Globus pallidus (tissue), 1 donor: Measurements from ENCODE around the gene CROCC2.

ENCODE experiments used
- DNase-seq: peaks from one replicate; pipeline ENCODE4 v3.0.0-alpha.2; 2015; ENCODE audit warnings: low spot score

Gene CROCC2

DNA sequence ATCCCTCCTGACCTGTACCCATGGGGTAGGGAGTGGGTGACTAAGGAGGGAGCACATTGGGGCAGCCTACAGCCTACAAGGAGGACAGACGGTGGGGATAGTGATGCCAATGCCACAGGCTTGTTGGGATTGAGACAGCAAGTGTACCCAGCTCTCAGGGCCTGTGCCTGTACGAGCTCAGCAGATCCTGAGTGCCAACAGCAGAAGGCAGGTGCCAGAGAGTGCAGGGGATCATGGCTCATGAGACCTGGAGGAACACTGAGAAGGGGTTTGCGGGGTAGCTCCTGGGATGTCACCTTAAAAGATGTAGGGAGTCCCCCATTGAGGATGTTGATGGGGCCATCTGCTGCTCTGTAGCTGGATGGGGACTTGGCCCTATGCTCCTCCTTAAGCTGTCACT is 82.0 kb downstream of the CROCC2 start:
- DNase-seq, result no peak

DNA sequence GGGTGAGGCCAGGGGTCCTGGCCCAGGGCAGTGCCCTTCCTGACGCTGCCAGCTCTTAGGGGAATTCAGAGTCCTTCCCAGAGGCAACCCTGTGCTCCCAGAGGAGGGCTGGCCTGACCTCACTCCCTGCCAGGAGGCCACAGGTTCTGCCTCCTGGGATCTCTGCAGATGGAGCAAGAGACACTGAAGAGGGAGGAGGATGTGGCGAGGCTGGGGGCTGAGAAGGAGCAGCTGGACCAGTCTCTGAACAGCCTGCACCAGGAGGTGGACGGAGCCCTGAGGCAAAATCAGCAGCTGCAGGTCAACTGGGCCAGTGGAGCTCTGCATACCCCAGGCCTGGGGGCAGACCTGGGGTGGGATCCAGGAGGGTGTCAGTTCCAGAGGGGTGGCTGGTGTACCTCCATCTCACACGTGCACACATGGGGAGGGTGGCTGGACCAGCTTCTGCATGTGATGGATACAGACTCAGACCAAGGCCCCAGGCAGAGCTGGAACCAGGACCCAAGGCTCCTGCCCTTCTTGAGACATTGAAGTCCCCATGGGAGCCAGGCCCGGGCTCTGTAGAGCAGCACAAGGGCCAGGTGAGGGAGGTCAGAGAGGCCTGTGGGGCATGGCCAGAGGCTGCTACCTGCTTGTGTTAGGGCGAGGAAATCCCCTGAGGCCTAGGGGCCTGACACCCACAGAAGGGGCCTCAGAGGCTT is 82.6 kb downstream of the CROCC2 start:
- DNase-seq, result no peak

DNA sequence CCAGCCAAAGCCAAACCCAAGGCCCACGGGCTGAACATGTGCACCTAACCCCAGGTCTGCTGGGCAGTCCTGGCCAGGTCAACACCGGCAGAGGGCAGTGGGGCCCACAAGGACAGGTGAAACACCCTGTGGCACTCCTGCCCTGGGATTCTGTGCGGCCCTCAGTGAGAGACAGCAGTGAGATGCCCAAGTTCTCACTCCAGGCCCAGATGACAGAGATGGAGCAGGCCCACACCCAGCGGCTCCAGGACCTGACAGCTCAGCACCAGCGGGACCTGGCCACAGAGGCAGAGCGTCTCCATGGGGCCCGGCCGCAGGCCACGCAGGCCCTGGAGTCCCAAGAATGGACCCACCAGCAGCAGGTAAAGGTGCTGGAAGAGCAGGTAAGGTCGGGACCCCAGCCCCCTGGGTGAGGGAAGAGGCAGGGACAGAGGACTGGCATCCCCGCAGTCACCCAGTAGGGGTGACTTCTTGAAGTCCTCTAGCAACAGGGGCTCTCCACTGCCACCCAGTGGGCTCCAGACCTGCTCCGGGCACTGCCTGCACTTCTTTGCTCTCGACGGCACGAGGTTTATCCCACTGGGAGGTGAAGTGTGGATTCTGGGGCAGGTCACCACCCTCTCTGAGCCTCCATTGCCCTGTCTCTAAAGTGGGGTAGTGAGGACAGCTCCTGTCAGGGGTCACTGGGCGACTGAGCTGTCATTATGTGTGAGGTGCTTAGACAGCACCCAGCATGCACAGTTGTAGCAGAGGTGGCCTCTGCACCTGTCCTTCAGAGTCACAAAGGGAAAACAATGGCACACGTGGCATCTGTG is 83.5 kb downstream of the CROCC2 start:
- no peak for DNase-seq

- DNase-seq, result no peak
Observed at GRCh38 chr2:240990266-240990529, 84.1 kb downstream of the CROCC2 start.

DNA sequence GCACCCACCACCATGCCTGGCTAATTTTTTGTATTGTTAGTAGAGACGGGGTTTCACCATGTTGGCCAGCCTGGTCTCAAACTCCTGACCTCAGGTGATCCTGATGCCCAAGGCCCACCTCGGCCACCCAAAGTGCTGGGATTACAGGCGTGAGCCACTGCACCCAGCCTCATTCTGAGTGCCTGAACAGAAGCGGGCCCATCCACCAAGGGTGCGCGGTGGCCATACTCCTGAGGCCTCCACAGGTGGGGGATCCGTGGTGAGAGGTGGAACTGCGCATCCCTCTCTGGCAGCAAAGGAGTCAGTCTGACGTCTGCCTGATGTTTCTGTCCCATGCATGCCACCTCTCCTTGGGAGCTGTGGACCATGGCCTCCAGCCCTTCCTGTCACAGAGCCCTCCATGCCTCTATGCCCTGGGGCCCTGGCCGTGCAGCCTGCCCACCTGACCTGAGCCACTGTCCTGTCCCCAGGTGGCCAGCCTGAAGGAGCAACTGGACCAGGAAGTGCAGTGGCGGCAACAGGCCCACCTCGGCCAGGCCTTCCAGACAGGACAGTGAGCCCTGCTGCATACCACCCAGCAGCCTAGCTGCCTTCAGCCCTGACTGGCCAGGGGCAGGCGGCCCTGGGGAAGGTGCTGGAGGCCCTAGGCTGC is 84.7 kb downstream of the CROCC2 start:
- no peak for DNase-seq

GRCh38 chr2:240991378-240992263 is 85.5 kb downstream of the CROCC2 start:
- DNase-seq, result no peak

DNA sequence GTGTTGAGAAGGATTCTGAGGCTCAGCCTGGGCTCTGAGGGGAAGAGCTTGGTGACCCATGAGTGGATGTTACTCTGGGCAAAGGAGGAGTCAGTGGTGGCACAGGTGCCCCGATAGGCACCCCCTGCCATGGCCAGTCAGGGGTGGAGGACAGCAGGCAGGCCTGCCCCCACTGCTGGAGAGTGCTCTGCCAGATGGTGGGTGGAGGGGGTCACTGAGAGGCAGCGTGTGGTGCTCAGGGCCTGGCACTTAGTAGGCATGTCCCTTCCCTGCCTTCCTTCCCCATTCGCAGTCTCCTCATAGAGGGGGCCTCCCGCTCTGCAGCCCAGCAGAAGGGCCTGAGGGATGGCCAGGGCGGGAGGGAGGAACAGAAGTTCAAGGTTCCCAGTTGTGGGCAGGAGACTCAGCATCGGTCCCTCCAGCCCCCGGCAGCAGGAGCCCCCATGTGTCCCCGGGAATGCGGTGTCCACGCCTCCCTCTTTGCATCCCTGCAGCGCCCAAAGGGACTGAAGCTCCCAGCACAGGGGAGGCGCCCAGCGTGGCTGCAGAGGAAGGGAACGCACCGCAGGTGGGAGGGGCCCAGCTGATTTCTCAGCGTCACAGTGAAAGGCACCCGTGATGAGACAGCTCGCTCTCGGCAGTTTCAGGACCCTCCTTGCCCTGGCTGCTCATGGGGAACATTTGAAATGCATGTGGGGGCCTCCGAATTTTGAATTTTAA is 86.6 kb downstream of the CROCC2 start:
- no peak for DNase-seq

DNA sequence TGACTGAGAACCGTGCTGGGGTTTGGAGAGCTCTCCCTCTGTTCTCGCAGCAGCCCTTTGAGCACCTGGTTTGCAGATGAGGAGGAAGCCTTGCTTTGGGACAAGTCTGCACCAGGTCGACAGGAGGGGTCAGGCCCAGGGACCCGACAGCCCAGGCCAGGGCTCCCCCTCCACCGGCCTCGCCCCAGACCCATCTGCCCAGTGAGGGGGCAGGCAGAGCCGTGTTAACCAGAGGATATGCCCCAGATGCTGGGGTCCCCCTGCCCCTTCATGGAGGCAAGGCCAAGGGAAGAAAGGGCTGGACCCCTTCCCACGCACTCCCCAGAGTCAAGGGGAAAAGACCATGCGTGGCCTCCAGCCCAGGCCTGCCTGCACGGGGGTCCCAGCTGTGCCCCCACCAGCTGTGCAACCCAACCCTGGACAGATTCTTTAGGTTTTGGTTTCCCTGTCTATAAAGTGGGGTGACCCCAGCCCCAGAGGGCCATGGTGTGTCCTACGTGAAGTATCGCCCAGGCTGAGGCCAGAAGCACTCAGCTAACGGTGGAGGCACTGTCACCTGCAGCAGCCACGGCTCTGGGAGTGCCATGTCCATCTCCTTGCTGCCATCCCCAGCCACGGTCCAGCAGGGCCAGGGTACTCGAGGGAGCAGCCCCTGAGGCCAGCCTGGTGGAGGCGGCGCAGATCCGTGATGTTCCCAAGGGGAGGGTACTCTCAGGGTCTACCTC is 87.5 kb downstream of the CROCC2 start:
- DNase-seq, result no peak

GRCh38 chr2:240994171-240994896 is 88.2 kb downstream of the CROCC2 start:
- DNase-seq, result no peak

GRCh38 chr2:240995041-240996021 is 89.2 kb downstream of the CROCC2 start:
- no peak for DNase-seq

DNA sequence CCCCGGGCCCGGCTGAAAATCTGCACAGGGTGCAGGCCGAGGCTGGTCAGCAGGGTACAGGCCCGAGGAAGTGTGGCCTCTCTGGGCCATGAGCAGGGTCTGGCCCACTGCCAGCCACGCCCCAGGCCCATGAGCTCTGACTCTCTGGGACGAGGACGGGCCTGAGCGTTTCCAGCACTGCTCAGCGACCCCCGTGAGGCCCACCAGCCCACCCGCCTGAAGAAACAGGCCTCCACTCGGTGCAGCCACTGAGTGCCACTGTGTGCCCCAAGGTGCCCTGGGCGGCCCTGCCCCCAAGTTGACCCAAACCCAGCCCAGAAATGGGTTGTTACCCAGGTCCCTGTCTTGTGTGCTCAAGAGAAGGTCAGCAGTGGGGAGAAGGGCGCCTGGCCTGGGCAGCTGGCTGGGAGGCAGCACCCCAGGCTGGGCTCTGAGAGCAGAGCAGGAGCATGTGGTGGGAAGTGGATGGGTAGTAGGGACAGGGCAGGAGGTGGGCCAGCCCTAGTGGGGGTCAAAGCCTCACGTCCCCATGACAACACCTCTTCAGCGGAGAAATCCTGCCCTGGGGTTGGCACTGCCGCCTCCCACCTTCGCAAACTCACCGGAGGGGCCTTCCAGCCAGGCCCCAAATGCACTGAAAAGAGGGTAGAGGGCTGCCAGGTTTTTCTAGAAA is 90.2 kb downstream of the CROCC2 start:
- no peak for DNase-seq

DNA sequence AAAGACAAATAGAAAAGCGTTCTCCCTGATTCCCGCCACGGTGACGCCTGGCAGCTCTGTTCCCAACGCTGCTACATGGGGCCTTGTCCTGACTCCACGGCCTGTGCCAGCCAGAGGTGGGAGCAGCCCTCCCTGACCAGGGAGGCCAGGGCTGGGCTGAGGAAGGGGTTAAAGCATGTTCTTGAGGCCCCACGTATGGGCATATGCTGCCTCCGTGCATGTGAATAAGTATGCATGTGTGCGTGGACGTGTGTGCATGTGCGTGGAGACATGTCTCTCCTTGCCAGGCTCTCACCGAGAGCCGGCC is 90.7 kb downstream of the CROCC2 start:
- DNase-seq, result no peak

- DNase-seq, result no peak
Observed at GRCh38 chr2:240997141-240997855, 91.2 kb downstream of the CROCC2 start.

GRCh38 chr2:240997856-240998705 is 91.9 kb downstream of the CROCC2 start, which contains the start of gene SNED1:
Gene SNED1, plus strand, starts transcription at chr2:240998618. Its CDS starts 220 bp downstream, at chr2:240998838.
- no peak for DNase-seq

DNA sequence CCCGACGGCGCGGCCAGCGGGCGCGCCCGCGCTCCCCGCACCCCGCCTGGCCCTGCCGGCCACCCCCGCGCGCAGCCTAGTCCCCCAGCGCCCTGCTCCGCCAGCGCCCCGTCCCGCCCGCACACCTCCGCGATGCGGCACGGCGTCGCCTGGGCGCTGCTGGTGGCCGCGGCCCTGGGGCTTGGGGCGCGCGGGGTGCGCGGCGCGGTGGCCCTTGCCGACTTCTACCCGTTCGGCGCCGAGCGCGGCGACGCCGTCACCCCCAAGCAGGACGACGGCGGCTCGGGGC is 92.5 kb downstream of the CROCC2 start:
- DNase-seq, result no peak

DNA sequence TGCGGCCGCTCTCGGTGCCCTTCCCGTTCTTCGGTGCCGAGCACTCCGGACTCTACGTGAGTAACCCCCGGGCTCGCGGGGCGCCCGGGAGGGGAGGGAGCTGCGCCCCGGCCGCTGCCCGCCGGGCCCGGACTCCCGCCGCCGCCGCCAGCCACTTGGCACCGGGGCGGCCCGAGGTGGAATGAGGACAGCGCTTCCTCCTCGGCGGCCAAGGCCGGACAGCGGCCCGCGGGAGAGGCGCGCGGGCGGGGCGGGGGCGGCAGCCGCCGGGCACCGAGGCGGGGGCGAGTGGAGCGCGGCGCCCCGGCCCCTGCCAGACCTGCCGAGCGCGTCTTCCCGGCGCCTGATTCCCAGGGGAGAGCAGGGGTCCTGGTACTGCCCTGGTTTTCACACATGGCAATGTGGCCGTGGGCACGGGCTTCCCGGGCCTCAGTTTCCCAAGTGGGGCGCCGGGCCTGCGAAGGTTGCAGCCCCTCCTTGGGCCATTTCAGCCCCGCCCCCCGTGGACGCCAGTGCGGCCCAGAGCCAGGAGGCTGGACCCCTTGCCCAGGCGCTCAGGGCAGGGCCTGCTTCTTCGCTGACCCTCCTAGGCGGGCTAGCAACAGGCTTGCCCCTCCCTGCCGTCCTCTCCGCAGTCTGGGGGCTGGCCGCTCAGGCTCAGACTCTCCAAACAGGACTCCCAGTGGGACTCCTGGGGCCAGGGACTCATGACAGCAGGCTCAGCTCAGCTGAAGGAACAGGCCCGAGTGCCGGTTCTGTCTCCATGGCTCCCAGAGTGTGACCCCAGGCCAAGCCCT is 93.1 kb downstream of the CROCC2 start:
- no peak for DNase-seq
